K562 (cell line): Measurements from ENCODE around the gene TLN1. TPM values are rescaled to one million over a fixed set of nuclear protein-coding genes. Genes with fewer than 3 reads are reported as not detected.

Source experiments
- ATAC-seq: fragments of 200-7000 bp; cut with Tn5 transposase; 3 replicates; pipeline ENCODE4 v1.9.1; 2020; ENCODE audit warnings: moderate library complexity
- BruUV-seq: library from RNA; stranded (reverse); fragments of 400-500 nt; replicated peaks from 2 replicates; lab custom pipeline; 2021; lab: Mats Ljungman, UMichigan
- CTCF ChIA-PET: fragments of 300-600 bp; formaldehyde crosslinking; extraction: SDS; loops from one replicate; lab custom pipeline; 2021; ENCODE audit warnings: low intra/inter-chr PET ratio; lab: Yijun Ruan, JAX
- POLR2A ChIA-PET: fragments of 300-600, 350-650 bp; sonication (Branson Sonifier 250); formaldehyde crosslinking; extraction: SDS; loops from one replicate; lab custom pipeline; 2021; ENCODE audit warnings: antibody characterized with exemption, inconsistent platforms; lab: Yijun Ruan, JAX
- DNase-seq, 4 experiments: peaks; one replicate each; pipeline versions ENCODE4 v3.0.0 to v3.0.0-alpha.2; 2011 to 2018; ENCODE audit warnings: low spot score in 3 of 4, mixed read lengths in 3 of 4; ENCODE audit errors: extremely low read depth in 1 of 4
- FAIRE-seq: peaks from 2 replicates; lab custom pipeline; 2011; peaks lifted over from hg19 to GRCh38; lab: Jason Lieb, UNC
- H2AFZ ChIP-seq: 2 replicates; pipeline ENCODE4 v1.6.0; 2011; ENCODE audit warnings: low read depth, low read length, control low read depth, inconsistent platforms
- H3K27ac ChIP-seq: fragments of 200-600 bp; 3 replicates; pipeline ENCODE4 v1.8.0; 2011; ENCODE audit warnings: low read depth, mild to moderate bottlenecking, control low read depth, inconsistent platforms, low read length, moderate library complexity, mixed read lengths; ENCODE audit errors: extremely low read depth
- H3K27me3 ChIP-seq, 2 experiments: fragments of 300-600 bp in 1 of 2; 2 replicates in 1 of 2; 3 replicates in 1 of 2; pipeline versions ENCODE4 v1.6.0 to v1.8.0; 2011; ENCODE audit warnings: inconsistent platforms in 2 of 2, low read length in 2 of 2, mild to moderate bottlenecking in 1 of 2, mixed read lengths in 1 of 2, moderate library complexity in 1 of 2; ENCODE audit not compliant: control insufficient read depth in 2 of 2, insufficient read depth in 2 of 2
- H3K36me3 ChIP-seq: fragments of 300-600 bp; 3 replicates; pipeline ENCODE4 v1.8.0; 2011; ENCODE audit warnings: mild to moderate bottlenecking, low read length, inconsistent platforms; ENCODE audit not compliant: control insufficient read depth, insufficient read depth
- H3K4me1 ChIP-seq, 2 experiments: fragments of 200-600 bp in 1 of 2; replicated peaks in 1 of 2; 2 replicates in 1 of 2; 3 replicates in 1 of 2; pipeline versions ENCODE4 v1.5.1 to v1.8.0; 2011; ENCODE audit warnings: inconsistent platforms in 2 of 2, low read length in 2 of 2, mild to moderate bottlenecking in 1 of 2, mixed read lengths in 1 of 2, moderate library complexity in 1 of 2; ENCODE audit not compliant: control insufficient read depth in 2 of 2, insufficient read depth in 2 of 2
- H3K4me2 ChIP-seq: 2 replicates; pipeline ENCODE4 v1.6.1; 2011; ENCODE audit warnings: low read length, control low read depth, inconsistent platforms, mixed read lengths; ENCODE audit not compliant: insufficient read depth
- H3K4me3 ChIP-seq: fragments of 200-600 bp; sonication (generic), shearing (Covaris generic); 2 replicates; pipeline ENCODE4 v1.5.1; 2016; ENCODE audit warnings: control low read depth, inconsistent platforms
- H3K79me2 ChIP-seq: fragments of 200-600 bp; 3 replicates; pipeline ENCODE4 v1.8.0; 2011; ENCODE audit warnings: low read length, inconsistent platforms; ENCODE audit not compliant: control insufficient read depth, insufficient read depth
- H3K9ac ChIP-seq, 2 experiments: 2 replicates each; pipeline versions ENCODE4 v1.6.0 to v1.6.1; 2011; ENCODE audit warnings: low read depth in 2 of 2, low read length in 2 of 2, control low read depth in 1 of 2, inconsistent platforms in 1 of 2, mild to moderate bottlenecking in 1 of 2, mixed read lengths in 1 of 2; ENCODE audit not compliant: insufficient read depth in 1 of 2
- H3K9me1 ChIP-seq: one replicate; pipeline ENCODE4 v1.6.0; 2011; ENCODE audit warnings: inconsistent platforms, mild to moderate bottlenecking, low read length, moderate library complexity; ENCODE audit not compliant: control insufficient read depth, insufficient read depth
- H3K9me3 ChIP-seq: replicated peaks from 2 replicates; pipeline ENCODE4 v1.5.1; 2011; ENCODE audit warnings: low read depth, low read length, inconsistent platforms; ENCODE audit not compliant: control insufficient read depth, insufficient read depth
- H4K20me1 ChIP-seq: replicated peaks from 2 replicates; pipeline ENCODE4 v1.6.1; 2011; ENCODE audit warnings: low read length, inconsistent platforms, mixed read lengths; ENCODE audit not compliant: control insufficient read depth, insufficient read depth
- FOXM1 ChIP-seq, 2 experiments: fragments of 450-650 bp in 1 of 2; sonication (generic) in 1 of 2; formaldehyde crosslinking in 1 of 2; IDR thresholded peaks; 2 replicates each; pipeline versions ENCODE4 v1.6.1 to v1.9.0; 2017 to 2022; ENCODE audit warnings: low read depth in 2 of 2, mild to moderate bottlenecking in 2 of 2, missing genetic modification reagents in 1 of 2, moderate library complexity in 1 of 2
- NFYB ChIP-seq: IDR thresholded peaks from 2 replicates; pipeline ENCODE4 v1.6.1; 2011; ENCODE audit warnings: mild to moderate bottlenecking, moderate library complexity; ENCODE audit not compliant: insufficient read length; ENCODE audit errors: extremely low read depth
- SPI1 ChIP-seq: IDR thresholded peaks from 2 replicates; pipeline ENCODE4 v1.6.1; 2011; ENCODE audit warnings: low read depth, low read length, control low read depth, borderline replicate concordance
- TEAD4 ChIP-seq, 2 experiments: sonication (generic) in 1 of 2; formaldehyde crosslinking in 1 of 2; IDR thresholded peaks; 2 replicates each; pipeline versions ENCODE4 v1.6.1 to v1.8.0; 2012 to 2022; ENCODE audit warnings: borderline replicate concordance in 1 of 2, inconsistent platforms in 1 of 2, low read length in 1 of 2, mild to moderate bottlenecking in 1 of 2, missing genetic modification reagents in 1 of 2
- WGBS: fragments of 100-300 bp; shearing (Covaris generic); methylation state at CpG from one replicate; pipeline ENCODE4 v1.1.6; 2016; ENCODE audit warnings: low coverage, mixed read lengths; ENCODE audit not compliant: insufficient coverage; ENCODE audit errors: missing lambda C conversion rate; 5-methylcytosine and 5-hydroxymethylcytosine counted together
- in situ Hi-C: fragments of 300-500 bp; cut with MboI; formaldehyde crosslinking; loops from 4 replicates; pipeline ENCODE4 v1.15.0; 2018; ENCODE audit warnings: inconsistent platforms, mixed read lengths
- intact Hi-C: fragments of 100-400 bp; cut with micrococcal nuclease; formaldehyde crosslinking; loops from 2 replicates; pipeline ENCODE4 v1.14.2; 2022
- polyA plus RNA-seq, 8 experiments: library from polyadenylated mRNA; depleted of rRNA in 4 of 8; stranded (reverse) in 5 of 8; unstranded in 3 of 8; fragments of >200 nt; fragmentation: Nextera tagmentation in 2 of 8; fragmentation: Illumina TruSeq in 1 of 8; extraction: Ambion mirVana in 2 of 8; extraction: Trizol in 1 of 8; gene quantifications; 2 replicates each; pipeline versions ENCODE4 v1.2.1 to v1.2.3, GENCODE V29; 2011 to 2014; ENCODE audit warnings: inconsistent platforms in 1 of 8, missing spikeins in 1 of 8
- total RNA-seq, 7 experiments: library from RNA; depleted of rRNA in 6 of 7; stranded (reverse); fragments of >200 nt in 6 of 7; fragmentation: Illumina TruSeq in 2 of 7; extraction: Trizol in 2 of 7; gene quantifications; 2 replicates each; pipeline versions ENCODE4 v1.2.1 to v1.2.3, GENCODE V29; 2011 to 2021; ENCODE audit warnings: low replicate concordance in 1 of 7
- TF ChIP-seq, protein P1 (sequence below): sonication (generic); formaldehyde crosslinking; IDR thresholded peaks from 2 replicates; pipeline ENCODE4 v1.8.0; 2022; ENCODE audit warnings: mild to moderate bottlenecking, missing genetic modification reagents
- TF ChIP-seq, protein P2 (sequence below): fragments of 450-650 bp; conservative IDR thresholded peaks from 2 replicates; pipeline ENCODE4 v1.6.1; 2016; ENCODE audit warnings: missing genetic modification characterization, low read depth, mild to moderate bottlenecking, control low read depth, missing compliant biosample characterization

The TLN1 gene
- total and polyA plus RNA-seq, 9 of the 15 experiments (the other 6 are each of a cell fraction or from before 2014, with no cell fraction given) = 3.6 to 240 (median 54.8) TPM

DNA sequence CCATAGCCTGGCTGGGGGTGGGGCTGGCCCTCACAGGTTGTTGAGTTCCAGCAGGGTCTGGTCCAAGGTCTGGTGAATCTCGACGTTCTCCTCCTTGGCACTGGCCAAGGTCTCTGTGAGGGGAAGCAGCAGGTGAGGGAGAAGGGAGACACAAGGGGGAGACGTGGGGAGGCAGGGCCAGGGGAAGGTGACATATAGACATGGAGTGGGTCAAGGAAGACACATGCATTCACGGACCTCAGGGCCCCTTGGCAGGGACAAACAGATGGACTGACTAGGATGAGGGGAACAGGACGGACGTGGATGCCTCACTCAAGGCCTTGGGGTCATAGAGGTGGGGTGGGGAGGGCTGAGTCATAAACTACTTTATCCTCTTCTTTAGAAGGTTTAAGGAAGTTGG, 49.9 kb downstream of the TLN1 start (continued):
- no peak for TF ChIP-seq FOXM1 (IDR thresholded peaks at IDR 0.05; ENCODE audit: low read depth)
- no peak for TF ChIP-seq FOXM1 (CRISPR knock-in tag; IDR thresholded peaks at IDR 0.05; ENCODE audit: low read depth)
- TF ChIP-seq, protein P1, sequence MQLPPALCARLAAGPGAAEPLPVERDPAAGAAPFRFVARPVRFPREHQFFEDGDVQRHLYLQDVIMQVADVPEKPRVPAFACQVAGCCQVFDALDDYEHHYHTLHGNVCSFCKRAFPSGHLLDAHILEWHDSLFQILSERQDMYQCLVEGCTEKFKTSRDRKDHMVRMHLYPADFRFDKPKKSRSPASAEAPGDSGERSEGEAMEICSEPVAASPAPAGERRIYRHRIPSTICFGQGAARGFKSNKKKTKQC (CRISPR knock-in tag) = no peak

DNA sequence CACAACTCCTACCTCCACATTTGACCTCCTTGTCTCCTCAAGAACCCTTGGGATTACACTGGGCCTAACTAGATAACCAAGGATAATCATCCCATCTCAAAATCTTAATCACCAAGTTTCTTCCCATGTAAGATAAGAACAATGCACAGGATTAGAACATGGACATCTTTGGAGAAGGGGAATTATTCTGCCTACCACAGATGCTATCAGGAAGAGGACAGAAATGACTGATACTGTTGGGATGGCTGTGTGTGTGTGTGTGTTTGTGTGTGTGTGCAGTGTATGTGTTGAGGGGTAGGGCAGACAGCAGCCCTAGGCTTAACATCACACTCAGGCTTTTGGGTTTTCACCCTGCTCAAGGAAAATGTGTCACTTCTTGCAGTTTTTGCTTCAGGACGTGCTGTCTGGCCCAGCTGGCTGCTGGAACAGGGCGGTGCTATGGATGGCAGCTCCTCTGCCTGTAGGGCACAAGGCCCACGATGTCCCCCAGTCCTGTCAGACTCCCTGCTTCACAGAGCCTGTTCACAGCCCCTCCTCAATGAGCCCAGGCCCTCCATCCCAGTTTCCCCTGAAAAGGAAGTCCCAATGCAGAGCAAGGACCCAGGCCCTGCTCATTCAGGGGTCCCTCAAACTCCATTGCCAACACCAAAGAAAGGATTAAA, 50.5 kb downstream of the TLN1 start:
- WGBS = 33% methylated on average over 1 of the region's 3 CpGs
- Histone ChIP-seq H3K4me2 (no peak overlapping the region), H3K9ac (no peak overlapping the region), H3K4me3 (no peak overlapping the region), H3K36me3 (peaks cover 7% of the 10 kb centered on the region; the same call in 2 of the 3 replicates), H4K20me1 (no peaks in the 10 kb centered on the region), H3K9me1 (no peaks in the 10 kb centered on the region), H3K27me3 (no peaks in the 10 kb centered on the region)
- BruUV-seq = no TSS peak
- FAIRE-seq (no peak), ATAC-seq (no peak)
- POLR2A ChIA-PET = interaction anchor here (0.6 to 1.1 kb wide), 3 partner anchors 13 to 170 kb away, joined by 3 to 4 read pairs (median 3); no protein-coding TSS in a partner anchor
- intact Hi-C loops = no loop called here
- no peak for TF ChIP-seq NFYB
- TF ChIP-seq, protein P2, sequence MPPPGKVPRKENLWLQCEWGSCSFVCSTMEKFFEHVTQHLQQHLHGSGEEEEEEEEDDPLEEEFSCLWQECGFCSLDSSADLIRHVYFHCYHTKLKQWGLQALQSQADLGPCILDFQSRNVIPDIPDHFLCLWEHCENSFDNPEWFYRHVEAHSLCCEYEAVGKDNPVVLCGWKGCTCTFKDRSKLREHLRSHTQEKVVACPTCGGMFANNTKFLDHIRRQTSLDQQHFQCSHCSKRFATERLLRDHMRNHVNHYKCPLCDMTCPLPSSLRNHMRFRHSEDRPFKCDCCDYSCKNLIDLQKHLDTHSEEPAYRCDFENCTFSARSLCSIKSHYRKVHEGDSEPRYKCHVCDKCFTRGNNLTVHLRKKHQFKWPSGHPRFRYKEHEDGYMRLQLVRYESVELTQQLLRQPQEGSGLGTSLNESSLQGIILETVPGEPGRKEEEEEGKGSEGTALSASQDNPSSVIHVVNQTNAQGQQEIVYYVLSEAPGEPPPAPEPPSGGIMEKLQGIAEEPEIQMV = no peak
- TF ChIP-seq SPI1 = no peak
- TF ChIP-seq TEAD4 (IDR thresholded peaks at IDR 0.05; ENCODE audit: low read length) = no peak
- TF ChIP-seq TEAD4 (CRISPR knock-in tag; IDR thresholded peaks at IDR 0.05; ENCODE audit: borderline replicate concordance) = no peak
- TF ChIP-seq, all 486 proteins: peak for 0
- in situ Hi-C loops = no loop called here
- Histone ChIP-seq H3K4me1 (peaks cover 0 to 4% of the 10 kb centered on the region in 2 experiments; a peak in 3 of 5 replicates), H3K9me3 (no peaks in the 10 kb centered on the region), H2AFZ (no peak overlapping the region), H3K27ac (no peak overlapping the region), H3K79me2 (no peaks in the 10 kb centered on the region)
- DNase-seq = no peak
- CTCF ChIA-PET = no interaction called here
